Liver (tissue), 9 donors: ENCODE results near the gene PSMB7. TPM values are rescaled to one million over a fixed set of nuclear protein-coding genes. Genes with fewer than 3 reads are reported as not detected.

Experiments used
- DNase-seq: peaks from one replicate; pipeline ENCODE4 v3.0.0-alpha.2; 2017; ENCODE audit warnings: low spot score
- H3K27ac ChIP-seq, 2 donors: one replicate each; pipeline ENCODE4 v1.7.0; 2013; ENCODE audit warnings: inconsistent platforms in 2 of 2, low read length in 2 of 2, control low read depth in 1 of 2, low read depth in 1 of 2, mild to moderate bottlenecking in 1 of 2
- H3K27me3 ChIP-seq, 4 donors: one replicate each; pipeline versions ENCODE4 v1.6.1 to v1.7.0; 2013; ENCODE audit warnings: low read length in 3 of 4, inconsistent platforms in 1 of 4, mild to moderate bottlenecking in 1 of 4, moderate library complexity in 1 of 4; ENCODE audit not compliant: control insufficient read depth in 4 of 4, insufficient read depth in 4 of 4
- H3K36me3 ChIP-seq, 4 donors: one replicate each; pipeline versions ENCODE4 v1.6.1 to v1.7.0; 2013; ENCODE audit warnings: low read length in 3 of 4, mild to moderate bottlenecking in 3 of 4, low read depth in 1 of 4, moderate library complexity in 1 of 4; ENCODE audit not compliant: control insufficient read depth in 4 of 4, insufficient read depth in 3 of 4
- H3K4me1 ChIP-seq, 4 donors: one replicate each; pipeline versions ENCODE4 v1.6.1 to v1.7.0; 2013; ENCODE audit warnings: low read length in 3 of 4, mild to moderate bottlenecking in 3 of 4, moderate library complexity in 1 of 4; ENCODE audit not compliant: control insufficient read depth in 4 of 4, insufficient read depth in 4 of 4
- H3K4me3 ChIP-seq, 3 donors: one replicate each; pipeline versions ENCODE4 v1.6.1 to v1.7.0; 2013; ENCODE audit warnings: low read length in 3 of 3, control low read depth in 1 of 3, low read depth in 1 of 3, mild to moderate bottlenecking in 1 of 3
- H3K9ac ChIP-seq, 2 donors: one replicate each; pipeline ENCODE4 v1.7.0; 2013; ENCODE audit warnings: low read length in 2 of 2, mild to moderate bottlenecking in 2 of 2, moderate library complexity in 2 of 2, control low read depth in 1 of 2, low read depth in 1 of 2
- H3K9me3 ChIP-seq, 4 donors: one replicate each; pipeline versions ENCODE4 v1.6.1 to v1.7.0; 2013; ENCODE audit warnings: low read length in 3 of 4; ENCODE audit not compliant: control insufficient read depth in 4 of 4
- CTCF ChIP-seq: fragments of 150-350 bp; IDR thresholded peaks from 2 replicates; pipeline ENCODE4 v1.5.1; 2017; ENCODE audit warnings: improper control_type of control experiment, low read depth, low read length; ENCODE audit not compliant: missing input control
- EGR1 ChIP-seq, 2 donors: IDR thresholded peaks; 2 replicates each; pipeline ENCODE4 v1.6.1; 2016 to 2018; ENCODE audit warnings: antibody characterized with exemption in 2 of 2, low read depth in 2 of 2
- FOXA2 ChIP-seq: IDR thresholded peaks from 2 replicates; pipeline ENCODE4 v1.6.1; 2016; ENCODE audit warnings: antibody characterized with exemption
- GABPA ChIP-seq, 2 donors: IDR thresholded peaks in 1 of 2; conservative IDR thresholded peaks in 1 of 2; 2 replicates each; pipeline ENCODE4 v1.6.1; 2016; ENCODE audit warnings: antibody characterized with exemption in 2 of 2, mild to moderate bottlenecking in 1 of 2, moderate library complexity in 1 of 2
- HNF4A ChIP-seq, 2 donors: conservative IDR thresholded peaks; 2 replicates each; pipeline ENCODE4 v1.6.1; 2016; ENCODE audit warnings: antibody characterized with exemption in 2 of 2, mild to moderate bottlenecking in 2 of 2
- MAX ChIP-seq: IDR thresholded peaks from 2 replicates; pipeline ENCODE4 v1.6.1; 2016; ENCODE audit warnings: antibody characterized with exemption
- REST ChIP-seq: IDR thresholded peaks from 2 replicates; pipeline ENCODE4 v1.6.1; 2016; ENCODE audit warnings: antibody characterized with exemption, mild to moderate bottlenecking
- RXRA ChIP-seq, 2 donors: IDR thresholded peaks; 2 replicates each; pipeline ENCODE4 v1.6.1; 2017 to 2018; ENCODE audit warnings: antibody characterized with exemption in 2 of 2, mild to moderate bottlenecking in 1 of 2
- SP1 ChIP-seq: IDR thresholded peaks from 2 replicates; pipeline ENCODE4 v1.6.1; 2018; ENCODE audit warnings: antibody characterized with exemption, mild to moderate bottlenecking
- TAF1 ChIP-seq: conservative IDR thresholded peaks from 2 replicates; pipeline ENCODE4 v1.6.1; 2016; ENCODE audit warnings: antibody characterized with exemption, mild to moderate bottlenecking
- YY1 ChIP-seq: IDR thresholded peaks from 2 replicates; pipeline ENCODE4 v1.6.1; 2016; ENCODE audit warnings: antibody characterized with exemption, mild to moderate bottlenecking
- WGBS: extraction: QIAGEN DNeasy Blood & Tissue Kit; methylation state at CpG from one replicate; pipeline ENCODE4 v1.1.7; 2013; 5-methylcytosine and 5-hydroxymethylcytosine counted together
- polyA plus RNA-seq, 2 donors: library from polyadenylated mRNA; stranded (reverse) in 1 of 2; unstranded in 1 of 2; fragments of 200-250 nt in 1 of 2; fragments of >200 nt in 1 of 2; fragmentation: Nextera tagmentation in 1 of 2; extraction: Ambion mirVana in 1 of 2; gene quantifications; one replicate each; pipeline versions ENCODE4 v1.2.1 to v1.2.3, GENCODE V29; 2013 to 2015
- total RNA-seq, 2 donors: library from RNA; depleted of rRNA; stranded (reverse); fragments of >200 nt; gene quantifications; one replicate each; pipeline ENCODE4 v1.2.3, GENCODE V29; 2014
- TF ChIP-seq, protein P1 (sequence below): IDR thresholded peaks from 2 replicates; pipeline ENCODE4 v1.6.1; 2016; ENCODE audit warnings: antibody characterized with exemption
- TF ChIP-seq, protein P2 (sequence below): IDR thresholded peaks from 2 replicates; pipeline ENCODE4 v1.6.1; 2016; ENCODE audit warnings: antibody characterized with exemption
- donor health status: healthy.
- donor health status: healthy.
- donor health status: healthy.
- donor health status: healthy.
- donor health status: healthy.

PSMB7 gene
- total and polyA plus RNA-seq, 4 donors, result 90.9 to 183 (median 134) TPM

GRCh38 chr9:124325816-124326215 lies 89.4 kb downstream of the PSMB7 start:
- TF ChIP-seq MAX, result no peak
- TF ChIP-seq TAF1, result no peak
- no peak for TF ChIP-seq CTCF
- TF ChIP-seq SP1, result no peak
- Histone ChIP-seq H3K36me3 (peaks cover 20 to 79% (median 41%) of the 10 kb centered on the region in 4 donors), H3K9ac (no peak overlapping the region), H3K4me3 (no peak overlapping the region), H3K27me3 (no peaks in the 10 kb centered on the region), H3K9me3 (no peaks in the 10 kb centered on the region), H3K27ac (no peak overlapping the region), H3K4me1 (no peaks in the 10 kb centered on the region)
- no peak for DNase-seq
- WGBS, result 91% methylated on average over 6 of the region's 6 CpGs

GRCh38 chr9:124323904-124324303 lies 91.3 kb downstream of the PSMB7 start:
- Histone ChIP-seq H3K4me3 (no peak overlapping the region), H3K27ac (no peak overlapping the region), H3K9ac (no peak overlapping the region), H3K4me1 (no peaks in the 10 kb centered on the region), H3K9me3 (no peaks in the 10 kb centered on the region), H3K36me3 (peaks cover 17 to 62% (median 32%) of the 10 kb centered on the region in 4 donors), H3K27me3 (no peaks in the 10 kb centered on the region)
- 92% methylated on average over 10 of the region's 10 CpGs for WGBS
- no peak for TF ChIP-seq EGR1 (IDR thresholded peaks at IDR 0.05; ENCODE audit: low read depth in 2 of 2)
- no peak for TF ChIP-seq FOXA2
- TF ChIP-seq GABPA (IDR thresholded peaks at IDR 0.05 in 1 of 2, conservative IDR thresholded peaks at IDR 0.05 in 1 of 2), result no peak
- no peak for TF ChIP-seq REST
- TF ChIP-seq, protein P1, sequence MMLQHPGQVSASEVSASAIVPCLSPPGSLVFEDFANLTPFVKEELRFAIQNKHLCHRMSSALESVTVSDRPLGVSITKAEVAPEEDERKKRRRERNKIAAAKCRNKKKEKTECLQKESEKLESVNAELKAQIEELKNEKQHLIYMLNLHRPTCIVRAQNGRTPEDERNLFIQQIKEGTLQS, result no peak
- no peak for TF ChIP-seq HNF4A (conservative IDR thresholded peaks at IDR 0.05)
- no peak for TF ChIP-seq RXRA (IDR thresholded peaks at IDR 0.05)
- TF ChIP-seq YY1, result no peak
- TF ChIP-seq, protein P2, sequence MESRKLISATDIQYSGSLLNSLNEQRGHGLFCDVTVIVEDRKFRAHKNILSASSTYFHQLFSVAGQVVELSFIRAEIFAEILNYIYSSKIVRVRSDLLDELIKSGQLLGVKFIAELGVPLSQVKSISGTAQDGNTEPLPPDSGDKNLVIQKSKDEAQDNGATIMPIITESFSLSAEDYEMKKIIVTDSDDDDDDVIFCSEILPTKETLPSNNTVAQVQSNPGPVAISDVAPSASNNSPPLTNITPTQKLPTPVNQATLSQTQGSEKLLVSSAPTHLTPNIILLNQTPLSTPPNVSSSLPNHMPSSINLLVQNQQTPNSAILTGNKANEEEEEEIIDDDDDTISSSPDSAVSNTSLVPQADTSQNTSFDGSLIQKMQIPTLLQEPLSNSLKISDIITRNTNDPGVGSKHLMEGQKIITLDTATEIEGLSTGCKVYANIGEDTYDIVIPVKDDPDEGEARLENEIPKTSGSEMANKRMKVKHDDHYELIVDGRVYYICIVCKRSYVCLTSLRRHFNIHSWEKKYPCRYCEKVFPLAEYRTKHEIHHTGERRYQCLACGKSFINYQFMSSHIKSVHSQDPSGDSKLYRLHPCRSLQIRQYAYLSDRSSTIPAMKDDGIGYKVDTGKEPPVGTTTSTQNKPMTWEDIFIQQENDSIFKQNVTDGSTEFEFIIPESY, result no peak
- DNase-seq, result no peak
